NOMO-1 (cell line): ENCODE data around the gene HABP2.

Source experiments
- DNase-seq, 2 experiments: peaks; one replicate each; lab custom pipeline; 2025; ENCODE audit not compliant: unreplicated experiment in 2 of 2; lab: John Stamatoyannopoulos, UW

HABP2 gene

DNA sequence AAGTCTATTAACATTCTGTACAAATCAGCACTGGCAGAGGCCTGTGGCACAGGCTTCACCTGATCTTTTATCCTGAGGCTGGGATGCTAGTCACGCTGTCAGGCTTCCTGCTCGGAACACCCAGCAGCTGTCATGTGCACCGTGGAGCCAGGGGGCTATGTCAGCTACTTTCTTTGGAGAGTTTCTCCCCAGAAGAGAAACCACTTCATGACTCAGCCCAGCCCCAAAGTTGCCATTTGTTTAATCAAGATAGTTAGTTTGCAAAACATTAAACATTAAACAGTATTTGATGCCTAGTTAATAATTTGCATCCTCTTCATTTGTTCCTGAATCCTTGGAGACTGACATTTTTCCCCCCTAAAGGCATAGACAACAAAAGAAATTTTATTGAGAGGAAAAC, at the start of gene HABP2:
HABP2 (plus strand) TSS at position 353 of the 400 bp plus-strand sequence. CDS start 69 bp downstream, outside the sequence.
- DNase-seq = no peak

DNA sequence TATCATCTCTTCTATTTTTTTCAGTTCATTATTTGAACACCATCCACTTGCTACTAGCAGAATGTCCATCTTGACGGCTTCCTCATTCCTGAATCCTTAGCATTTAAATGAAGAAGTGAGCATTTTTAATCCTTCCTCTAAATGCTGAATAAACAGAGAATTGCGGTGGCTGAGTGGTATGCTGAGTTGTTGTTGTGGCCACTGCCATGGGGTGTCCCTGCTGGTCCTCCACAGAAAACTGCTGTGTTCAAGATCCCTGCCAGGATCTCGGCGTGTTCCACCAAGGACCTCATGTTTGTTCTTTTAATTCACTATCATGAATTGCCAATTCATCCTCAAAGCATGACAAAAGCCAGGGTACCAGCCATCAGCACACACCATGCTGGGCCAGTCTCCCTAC, 48.9 kb upstream of the HABP2 start:
- DNase-seq = peak in 1 of 2 experiments; percentile 28

DNA sequence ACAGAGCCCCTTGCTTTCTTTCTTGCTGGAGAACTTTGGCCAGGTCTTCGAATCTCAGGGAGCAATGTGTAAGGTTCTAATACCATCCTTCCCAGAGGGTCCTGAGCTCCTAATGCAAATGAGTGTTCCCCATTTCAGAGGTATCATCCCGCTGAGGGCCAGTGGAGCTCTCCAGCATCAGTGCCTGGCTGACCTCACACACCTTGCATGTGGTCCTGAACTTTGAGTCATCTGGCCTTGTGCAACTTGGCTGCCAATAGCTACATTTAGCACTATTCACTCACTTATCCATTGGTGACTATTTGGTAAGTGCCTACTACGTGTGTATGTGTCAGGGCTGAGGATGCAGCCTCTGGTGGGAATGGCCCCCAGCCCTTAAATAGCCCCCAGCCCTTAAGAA, 48.4 kb upstream of the HABP2 start:
- DNase-seq = no peak

DNA sequence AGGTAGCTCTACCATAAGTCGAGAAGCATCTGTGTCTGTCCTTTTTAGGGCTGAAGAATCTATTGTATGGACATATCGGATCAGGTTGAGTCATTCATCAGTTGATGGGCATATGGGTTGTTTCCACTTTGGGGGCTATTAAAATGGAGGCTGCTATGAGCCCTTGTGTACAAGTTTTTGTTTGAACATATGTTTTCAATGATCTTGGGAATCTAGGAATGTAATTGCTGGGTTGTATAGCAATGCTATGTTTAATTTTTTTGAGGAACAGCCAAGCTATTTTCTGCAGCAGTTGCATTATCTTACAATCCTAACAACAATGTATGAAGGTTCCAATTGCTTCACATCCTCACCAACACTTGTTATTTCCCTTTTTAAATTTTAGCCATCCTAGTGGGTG, 46.4 kb upstream of the HABP2 start:
- no peak for DNase-seq

DNA sequence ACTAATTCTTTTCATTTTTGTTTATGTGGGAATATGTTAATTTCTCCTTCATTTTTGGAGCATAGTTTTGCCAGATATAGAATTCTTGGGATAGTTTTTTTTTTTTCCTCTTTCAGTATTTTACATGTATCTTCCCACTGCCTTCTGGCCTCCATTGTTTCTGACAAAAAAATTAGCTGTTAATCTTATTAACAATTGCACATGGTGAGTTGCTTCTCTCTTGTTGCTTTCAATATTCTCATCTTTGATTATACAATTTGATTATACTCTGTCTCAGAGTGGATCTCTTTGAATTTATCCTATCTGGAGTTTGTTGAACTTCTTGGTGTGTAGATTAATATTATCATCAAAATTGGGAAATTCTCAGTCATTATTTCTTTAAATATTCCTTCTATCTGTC, 41.4 kb upstream of the HABP2 start:
- no peak for DNase-seq

DNA sequence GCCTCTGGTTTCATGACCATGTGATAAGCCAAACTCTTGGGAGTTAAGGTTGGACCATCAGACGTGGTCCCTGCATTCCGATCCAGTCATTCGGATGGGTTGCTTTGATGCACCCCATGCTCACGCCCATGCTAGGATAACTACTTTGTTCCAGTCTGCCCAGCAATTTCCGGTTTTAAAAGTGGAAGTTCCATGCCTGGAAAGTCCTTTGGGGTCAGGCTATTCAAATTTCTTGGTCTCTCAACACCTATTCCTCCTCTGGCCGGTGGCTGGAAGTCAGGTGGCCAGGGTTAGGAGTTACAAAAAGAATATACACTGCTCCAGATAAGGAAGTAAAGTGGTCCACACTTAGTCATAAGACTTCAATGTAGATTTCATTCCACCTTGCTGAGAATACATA, 37.7 kb upstream of the HABP2 start:
- no peak for DNase-seq

DNA sequence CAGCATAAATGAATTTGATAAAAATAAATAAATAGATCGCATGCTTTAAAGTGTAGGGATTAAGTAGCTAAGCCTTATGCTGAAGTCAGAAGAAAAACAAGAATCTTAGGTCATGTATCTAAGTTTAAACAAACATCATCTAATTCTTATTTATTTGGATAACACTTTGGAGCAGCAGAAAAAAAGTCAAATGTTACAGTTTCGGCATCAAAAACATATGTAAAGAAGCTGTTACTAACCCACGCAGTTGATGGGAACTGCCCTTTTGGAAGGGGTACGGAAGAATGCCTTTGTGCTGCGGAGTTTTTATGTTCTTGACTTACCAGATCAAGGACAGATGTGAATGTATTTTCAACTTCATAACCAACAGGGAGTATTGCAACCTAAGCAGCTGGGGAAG, 37.3 kb upstream of the HABP2 start:
- DNase-seq = no peak

DNA sequence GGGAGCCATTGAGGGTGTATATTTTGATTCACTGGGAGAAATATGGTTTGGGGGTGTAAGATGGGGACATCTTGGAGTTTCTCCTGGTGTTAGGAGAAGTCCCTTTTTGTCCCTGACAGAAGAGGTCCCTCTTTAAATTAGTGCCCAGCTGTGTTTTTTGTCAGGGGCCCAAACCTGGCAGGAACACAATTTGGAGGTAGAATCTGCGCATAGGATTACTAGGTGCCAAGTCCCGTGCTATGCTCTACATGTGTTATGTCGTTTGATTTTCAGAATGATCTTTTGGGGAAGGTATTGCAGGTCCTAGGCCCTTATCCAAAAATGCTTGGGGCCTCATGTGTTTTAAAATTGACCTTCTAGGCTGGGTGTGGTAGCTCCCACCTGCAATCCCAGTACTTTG, 36.8 kb upstream of the HABP2 start:
- no peak for DNase-seq

DNA sequence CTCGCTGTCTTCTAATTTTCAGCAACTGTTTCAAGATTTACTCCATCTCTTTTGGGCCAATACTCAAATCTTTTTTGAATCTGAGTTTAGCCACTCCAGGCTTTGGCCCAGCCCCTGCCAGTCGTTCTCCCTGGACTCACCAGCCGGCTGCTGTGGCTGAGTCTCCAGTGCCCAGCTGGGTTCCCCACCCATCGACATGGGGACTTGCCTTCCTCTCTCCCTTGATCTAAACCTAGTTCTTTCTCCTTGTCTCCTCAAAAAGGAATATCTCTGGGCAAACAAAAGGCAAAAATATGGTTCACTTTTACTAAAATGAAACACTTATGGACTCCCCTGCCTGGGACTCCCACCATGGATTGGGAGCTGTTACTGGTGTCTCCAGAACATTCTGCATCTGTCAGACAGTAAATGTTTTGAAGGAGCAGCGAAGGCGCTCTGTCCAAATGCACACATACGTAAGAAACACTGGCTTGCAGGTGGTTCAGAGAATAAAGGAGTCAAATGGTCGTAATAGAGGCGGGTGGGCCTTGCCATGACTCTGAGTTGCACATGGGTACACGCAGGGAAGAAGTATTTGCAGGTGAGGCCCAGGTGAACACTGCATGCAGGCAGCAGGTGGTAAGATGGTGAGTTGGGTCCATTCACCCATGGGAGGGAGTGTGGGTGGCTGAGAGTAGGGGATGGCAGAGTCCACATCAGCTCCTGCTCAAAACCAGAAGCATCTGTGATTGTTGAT, 35.5 kb upstream of the HABP2 start:
- no peak for DNase-seq

DNA sequence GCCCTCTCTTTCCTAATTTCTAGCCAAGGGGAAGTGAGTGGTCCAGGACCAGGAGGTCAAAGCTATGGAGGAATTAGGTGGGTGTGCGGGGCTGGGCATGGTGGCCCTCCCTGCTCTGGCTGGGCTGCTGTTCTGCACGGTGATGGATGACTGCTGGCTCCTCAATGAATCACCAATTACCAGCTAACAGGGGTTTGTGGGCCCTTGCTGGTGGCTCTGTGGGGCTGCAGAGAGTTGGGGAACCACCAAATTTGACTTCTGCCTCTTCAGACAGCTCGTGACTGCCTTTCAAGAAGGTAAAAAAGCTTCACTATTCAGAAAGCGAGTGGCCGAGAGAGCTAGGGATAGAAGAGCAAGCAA, 35.0 kb upstream of the HABP2 start:
- no peak for DNase-seq

DNA sequence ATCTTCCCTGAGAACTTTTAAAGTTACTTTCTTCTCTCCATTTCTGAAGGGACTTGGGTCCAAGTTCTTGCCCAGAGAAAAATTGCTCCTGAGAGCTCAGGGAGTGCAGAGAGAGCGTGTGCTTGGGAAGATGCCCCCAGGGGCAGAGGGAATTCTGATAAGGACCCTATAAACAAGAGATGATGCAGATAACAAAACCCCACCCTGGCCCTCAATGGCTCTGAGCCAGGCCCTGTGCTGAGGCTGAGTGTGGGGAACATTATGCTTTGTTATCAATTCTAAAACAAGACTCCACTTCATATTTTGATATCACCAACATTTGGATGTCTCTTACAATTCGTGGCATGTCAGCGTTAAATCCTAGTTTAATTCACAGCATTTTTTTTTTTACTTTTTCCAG, 34.4 kb upstream of the HABP2 start:
- no peak for DNase-seq

DNA sequence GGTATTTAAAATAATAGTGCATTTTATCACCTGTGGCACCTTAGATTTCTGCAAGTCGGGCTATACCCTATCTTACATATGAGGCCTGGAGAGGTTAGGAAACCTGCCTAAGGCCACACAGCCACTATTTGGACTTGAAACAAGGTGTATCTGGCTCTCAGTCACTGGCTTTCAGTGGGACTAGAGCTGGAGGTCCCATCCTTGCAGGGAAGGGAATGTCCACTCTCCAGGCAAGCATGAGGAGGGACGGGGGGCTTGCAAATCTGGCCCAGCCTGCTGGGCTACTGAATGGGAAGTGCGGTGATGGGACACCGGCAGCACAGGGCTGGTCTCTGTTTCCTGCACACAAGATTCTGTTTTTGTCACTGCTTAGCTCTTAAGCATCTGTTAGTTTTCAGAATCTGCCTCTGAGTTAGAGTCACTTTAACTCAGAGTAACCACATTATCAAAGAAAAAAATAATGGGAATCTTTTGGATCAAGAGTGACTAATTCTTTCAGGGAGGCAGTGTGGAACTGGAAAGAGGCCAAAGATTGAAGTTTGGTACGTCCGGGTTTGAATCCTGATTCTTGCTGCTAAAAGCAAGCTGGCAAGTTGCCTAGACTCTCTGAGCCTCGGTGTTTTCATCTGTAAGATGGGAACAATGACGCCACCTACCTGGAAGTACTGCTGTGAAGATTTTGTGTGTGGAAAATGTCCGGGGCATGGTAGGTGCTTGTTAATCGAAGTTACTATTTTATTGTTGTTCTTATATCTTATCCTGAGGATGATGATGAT, 33.8 kb upstream of the HABP2 start:
- DNase-seq = no peak

DNA sequence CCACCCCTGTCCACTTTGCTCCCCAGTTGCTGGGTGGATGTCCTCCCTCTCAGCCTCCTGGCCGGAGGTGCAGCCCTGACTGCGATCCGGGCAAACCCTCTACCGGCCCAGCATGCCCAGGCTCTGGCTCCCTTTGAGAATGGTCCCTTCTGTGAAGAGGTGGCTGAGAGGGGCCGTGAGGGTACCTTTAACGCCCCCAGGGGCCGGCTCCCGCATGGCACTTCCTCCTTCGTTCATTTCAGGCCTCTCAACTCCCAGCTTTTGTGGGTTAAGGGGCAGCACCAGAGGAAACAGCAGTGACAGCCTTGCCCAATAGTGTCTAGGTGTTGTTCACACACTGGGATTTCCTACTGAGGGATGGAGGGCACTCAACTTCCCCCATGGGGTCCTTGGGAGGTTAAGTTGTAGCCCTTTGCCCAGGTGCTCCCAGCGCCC, 33.2 kb upstream of the HABP2 start:
- no peak for DNase-seq

DNA sequence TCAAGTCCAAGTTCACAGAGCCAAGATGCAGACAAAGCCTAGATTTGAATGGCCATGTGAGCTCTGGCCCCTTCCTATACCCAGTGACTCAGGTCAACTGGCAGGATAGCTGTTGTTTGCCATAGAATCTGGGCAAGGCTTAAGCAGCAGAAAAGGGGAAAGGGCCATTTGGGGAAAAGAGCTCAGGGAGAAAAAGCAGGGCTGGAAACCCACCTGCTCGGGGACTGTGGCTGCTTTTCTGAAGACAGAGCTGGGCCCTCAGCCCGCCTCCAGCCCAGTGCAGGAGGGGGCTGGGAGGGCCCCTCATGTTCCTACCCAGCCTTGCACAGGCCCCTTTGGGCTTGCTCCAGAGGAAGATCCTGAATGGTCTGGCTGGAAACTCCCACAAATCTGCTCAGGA, 32.6 kb upstream of the HABP2 start:
- no peak for DNase-seq

DNA sequence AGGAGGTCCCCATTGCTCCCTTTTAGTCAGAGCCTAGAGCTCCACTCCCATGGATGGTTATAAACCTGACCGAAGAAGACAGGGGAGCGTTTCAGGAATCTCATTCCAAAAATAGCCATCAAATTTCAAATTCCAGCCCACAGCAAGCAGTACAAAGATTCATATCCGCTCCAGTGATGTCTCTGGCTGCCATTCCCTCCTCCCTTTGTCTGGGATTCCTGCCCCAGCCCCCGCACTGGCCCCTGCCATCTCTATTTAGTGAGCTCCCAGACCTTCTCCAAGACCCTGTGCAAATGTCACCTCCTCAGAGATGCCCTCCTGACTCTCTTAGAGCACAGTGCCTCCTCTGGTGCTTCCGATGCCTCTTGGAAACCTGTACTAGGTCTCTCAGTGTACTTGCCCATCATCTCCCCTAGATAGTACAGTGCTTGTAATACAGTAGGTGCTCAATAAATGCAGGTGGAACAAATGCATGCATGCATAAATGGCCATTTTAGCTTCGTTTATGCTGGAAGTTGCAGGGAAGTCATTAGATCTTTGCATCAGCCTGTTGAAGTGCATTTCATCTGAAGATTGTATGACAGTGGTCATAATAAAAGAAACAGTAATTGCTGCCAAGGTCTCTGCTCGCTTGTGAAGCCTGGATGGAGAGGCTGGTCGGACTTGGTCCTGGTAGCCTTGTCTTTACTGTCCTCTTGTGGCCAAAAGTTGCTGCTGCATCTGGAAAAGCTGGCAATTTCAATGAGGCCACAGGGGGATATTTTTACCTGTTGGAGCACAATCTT, 32.0 kb upstream of the HABP2 start:
- peak in 1 of 2 experiments; percentile 45 for DNase-seq

DNA sequence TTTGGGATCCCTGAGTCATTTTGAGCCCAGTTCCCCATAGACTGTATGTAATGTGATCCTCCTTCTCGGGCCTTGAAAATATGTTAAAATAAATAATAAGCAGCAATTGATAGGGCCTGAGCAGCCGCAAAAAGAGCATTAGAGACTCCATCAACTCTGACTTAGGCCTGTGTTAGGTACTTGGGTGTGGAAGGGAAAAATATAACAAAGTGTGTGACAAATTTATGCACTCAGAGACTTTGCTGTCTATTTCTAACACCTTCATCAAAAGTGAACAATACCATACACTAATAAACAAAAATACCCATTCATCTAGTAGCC, 31.4 kb upstream of the HABP2 start:
- DNase-seq = no peak

DNA sequence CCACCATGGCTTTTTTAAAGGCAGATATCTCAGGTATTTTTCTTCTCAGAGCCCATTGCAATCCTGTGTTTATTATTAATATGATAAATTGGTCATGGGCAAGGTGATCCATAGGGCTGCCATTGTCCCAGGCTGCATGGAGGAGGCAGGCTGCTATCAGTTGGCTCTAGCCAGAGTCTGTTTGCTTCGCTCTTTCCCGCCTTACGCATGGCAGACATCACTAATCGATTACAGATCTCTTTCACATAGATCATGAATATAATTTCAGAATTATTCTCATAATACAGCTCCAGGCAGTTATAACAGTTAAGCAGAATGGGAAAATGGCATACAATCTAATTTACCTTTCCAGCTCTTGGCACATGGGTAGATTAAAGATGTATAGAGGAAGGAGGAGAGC, 30.4 kb upstream of the HABP2 start:
- DNase-seq = no peak

DNA sequence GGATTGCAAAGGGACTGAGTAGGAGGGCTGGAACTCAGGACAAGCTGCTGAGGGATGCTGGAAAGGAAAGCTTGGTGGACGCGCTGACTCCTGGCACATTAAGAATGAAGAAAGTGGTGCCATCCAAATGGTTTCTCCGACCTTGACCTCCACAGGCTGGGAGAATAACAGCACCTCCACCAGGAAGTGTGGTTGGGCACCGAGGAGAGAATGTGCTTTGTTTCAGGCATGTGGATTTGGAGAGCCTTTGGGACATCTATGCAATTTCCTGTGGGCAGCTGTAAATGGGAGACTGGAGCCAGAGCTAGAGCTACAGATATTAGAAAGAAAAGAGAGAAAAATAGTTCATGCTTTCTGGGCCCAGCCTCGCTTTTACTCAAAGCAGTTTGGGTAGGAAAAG, 29.8 kb upstream of the HABP2 start:
- no peak for DNase-seq

DNA sequence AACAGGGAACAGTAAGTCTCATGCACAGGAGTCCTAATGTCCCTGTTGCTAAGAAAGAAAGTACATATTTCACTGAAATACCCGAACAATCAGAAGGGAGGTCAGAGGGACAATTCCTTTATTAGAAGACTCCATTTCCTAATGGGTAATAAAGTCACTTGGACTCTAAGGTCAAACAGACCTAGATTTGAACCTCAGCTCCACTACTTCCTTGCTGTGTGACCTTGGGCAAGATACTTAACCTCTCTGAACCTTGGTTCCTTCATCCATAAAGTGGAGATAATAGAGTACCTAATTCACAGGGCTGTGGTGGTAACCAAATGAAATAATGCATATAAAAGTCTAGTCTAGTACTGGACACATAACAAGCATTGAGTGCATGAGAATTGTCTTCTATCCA, 29.2 kb upstream of the HABP2 start:
- no peak for DNase-seq

DNA sequence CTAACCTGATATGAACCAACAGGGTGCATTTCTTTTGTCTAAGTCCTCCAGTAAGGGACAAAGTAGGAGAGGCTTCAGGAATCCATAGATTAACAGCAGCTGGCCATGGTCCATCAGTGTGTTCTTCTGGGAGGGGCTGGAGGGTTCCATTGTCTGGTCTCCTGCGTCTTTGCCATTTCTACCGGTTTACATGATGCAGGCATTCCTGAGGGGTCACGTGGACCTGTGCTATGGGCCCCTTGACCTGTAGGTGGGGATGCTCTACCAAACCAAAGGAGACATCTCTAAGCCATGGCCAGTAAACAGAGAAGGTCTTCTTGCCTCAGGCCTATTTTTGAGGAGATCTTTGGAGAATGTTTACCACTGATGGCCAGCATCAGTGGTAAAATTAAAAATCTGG, 28.7 kb upstream of the HABP2 start:
- DNase-seq = no peak

DNA sequence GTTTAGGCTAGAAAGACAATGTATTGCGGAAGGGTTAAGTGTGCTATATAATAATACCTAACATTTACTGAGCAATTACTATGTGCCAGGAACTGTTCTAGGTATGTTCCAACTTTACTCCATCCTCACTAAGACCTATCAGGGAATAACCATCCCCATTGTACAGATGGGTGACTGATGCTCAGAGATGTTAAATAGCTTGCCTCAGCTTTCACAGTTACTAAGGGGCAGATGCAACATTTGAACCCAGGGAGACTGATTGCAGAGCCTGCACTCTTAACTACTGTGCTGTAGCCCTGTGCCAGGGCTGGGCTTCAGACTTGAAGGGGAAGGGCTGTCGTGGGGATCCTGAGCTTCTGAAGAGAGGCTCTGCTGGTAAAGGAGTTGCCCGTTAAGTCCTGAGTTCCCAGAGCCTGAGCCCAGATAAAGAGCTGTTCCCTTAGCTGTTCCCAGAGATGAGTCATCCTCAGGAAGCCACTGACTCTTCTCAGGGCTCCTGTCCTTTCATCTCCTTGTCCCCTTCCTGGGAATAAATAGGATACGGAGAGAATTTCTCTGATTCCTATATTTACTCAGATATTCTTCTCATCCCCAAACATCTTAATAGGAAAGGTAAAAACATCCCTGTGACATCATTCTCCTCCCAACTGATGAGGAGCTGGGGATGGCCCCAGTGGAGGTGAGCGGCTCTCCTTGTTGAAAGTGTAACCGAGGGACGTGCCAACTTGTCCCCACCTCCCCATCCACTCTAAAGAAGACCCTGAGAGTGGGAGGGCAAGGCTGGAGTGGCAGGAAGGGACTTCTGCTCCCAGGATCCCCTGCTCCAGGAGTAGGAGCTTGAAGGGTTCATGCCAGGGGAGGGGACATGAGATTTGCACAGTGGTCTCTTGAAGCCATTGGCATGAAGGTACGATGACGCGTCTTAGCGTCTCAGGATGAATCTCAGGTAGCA, 28.0 kb upstream of the HABP2 start:
- DNase-seq = no peak
